GM19193 (cell line): Measurements from ENCODE around the gene DNAH7.

ENCODE experiments used
- POLR2A ChIP-seq: IDR thresholded peaks from 4 replicates; pipeline ENCODE4 v1.6.1; 2011; ENCODE audit not compliant: insufficient read depth, insufficient read length; ENCODE audit errors: extremely low read depth

Gene DNAH7

DNA sequence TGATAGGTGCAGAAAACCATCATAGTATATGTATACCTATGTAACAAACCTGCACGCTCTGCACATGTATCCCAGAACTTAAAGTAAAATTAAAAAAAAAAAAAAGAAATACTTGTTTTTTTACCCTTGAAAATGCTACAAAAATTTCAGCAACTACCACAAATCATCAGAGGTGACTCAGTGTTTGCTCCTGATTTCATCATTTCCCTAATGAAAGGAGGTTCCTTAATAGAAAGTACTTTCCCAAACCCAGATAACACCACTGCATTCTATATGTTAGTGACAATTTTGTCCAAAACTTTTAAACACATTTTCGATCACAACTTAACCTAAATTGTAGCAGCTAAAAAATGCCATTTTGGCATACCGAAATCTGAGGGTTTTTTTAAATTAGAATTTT is 248.3 kb downstream of the DNAH7 start:
- no peak for TF ChIP-seq POLR2A

DNA sequence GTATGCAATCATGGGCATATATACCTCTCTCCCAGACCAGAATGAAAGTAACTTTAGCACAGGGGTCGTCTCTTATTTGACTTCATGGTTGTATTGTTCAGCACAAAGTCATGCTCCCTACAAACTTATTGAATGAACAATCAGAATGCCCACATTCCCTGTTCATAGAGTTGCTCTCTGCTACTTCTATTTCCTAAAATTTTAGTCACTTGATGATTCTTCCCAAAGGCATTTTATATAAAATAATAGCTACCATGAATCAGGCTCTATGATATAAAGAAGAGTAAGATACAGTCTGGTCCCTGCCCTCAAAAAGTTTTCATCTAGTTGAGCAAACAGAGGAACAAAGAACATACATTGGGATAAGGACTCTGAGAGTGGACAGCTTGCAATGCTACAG is 249.4 kb downstream of the DNAH7 start:
- no peak for TF ChIP-seq POLR2A

DNA sequence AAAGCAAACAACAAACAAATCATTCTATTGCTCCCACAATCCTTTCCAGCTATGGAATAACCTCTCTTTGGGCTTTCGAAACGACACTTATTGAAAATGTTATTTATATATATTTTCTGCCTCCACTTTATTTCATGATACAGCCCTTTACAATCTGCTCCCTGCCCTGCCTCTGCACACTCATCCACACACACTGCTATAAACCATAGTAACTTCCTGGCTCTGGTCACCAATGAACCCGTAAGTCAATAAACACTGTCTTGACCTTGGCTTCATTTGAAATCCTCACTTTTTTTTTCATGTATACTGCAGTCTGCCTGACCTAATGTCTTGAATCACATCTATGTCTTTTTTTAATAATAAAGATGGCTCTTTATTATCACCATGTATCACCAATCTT is 250.1 kb downstream of the DNAH7 start:
- no peak for TF ChIP-seq POLR2A

DNA sequence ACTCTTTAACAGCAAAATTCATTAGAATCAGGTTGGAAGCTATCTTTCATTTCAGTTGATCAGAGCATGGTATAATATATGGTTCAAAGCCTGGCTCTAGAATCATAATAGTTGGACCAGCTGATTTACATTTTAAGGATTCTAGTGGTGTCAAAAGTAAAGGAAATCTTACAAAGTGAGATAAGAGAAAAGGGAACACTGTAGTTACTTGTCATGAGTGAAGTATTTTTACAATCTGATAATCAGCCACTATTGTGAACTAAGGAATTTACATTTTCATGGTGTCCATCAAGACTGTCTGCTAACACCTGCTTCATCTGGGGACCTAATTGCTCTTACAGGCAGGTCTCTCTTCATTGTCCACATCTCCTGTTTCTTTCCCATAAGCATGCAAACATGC is 250.5 kb downstream of the DNAH7 start:
- no peak for TF ChIP-seq POLR2A

DNA sequence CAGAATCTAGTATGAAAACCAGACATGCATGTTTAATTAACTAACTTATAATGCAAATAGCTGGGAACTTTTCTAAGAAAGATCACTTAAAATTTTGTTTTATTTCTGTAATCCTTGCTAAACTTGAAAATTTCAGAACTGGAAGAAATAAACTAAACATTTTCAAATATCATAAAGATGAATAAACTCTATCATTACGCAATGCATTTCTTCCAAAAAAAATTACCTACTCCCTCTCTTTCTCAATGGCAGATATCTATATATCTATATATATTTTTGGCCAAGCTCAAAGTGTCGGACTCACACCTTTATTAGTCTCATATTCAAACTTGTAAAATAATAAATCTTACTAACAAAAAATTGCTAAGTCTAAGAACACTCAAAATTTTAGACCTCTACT is 253.6 kb downstream of the DNAH7 start:
- TF ChIP-seq POLR2A = no peak

DNA sequence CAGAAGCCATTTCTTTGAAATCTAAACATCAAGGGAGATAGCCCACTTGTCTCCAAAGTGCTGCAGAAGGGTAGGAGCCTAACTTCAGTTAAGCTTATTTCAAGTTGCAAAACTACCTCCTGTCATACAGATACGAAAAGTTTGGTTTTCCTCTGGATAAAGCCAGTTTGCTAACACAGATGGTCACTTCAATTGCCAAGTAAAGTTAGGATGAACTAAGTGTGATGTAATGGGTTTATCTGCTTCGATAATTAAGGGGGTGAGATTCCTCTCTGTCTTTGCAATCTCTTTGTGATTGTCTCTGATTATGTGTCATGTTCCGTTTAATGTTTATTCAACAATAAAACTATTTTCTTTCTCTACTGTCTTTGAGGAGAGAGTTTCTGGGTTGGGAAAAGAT is 255.2 kb downstream of the DNAH7 start:
- no peak for TF ChIP-seq POLR2A

DNA sequence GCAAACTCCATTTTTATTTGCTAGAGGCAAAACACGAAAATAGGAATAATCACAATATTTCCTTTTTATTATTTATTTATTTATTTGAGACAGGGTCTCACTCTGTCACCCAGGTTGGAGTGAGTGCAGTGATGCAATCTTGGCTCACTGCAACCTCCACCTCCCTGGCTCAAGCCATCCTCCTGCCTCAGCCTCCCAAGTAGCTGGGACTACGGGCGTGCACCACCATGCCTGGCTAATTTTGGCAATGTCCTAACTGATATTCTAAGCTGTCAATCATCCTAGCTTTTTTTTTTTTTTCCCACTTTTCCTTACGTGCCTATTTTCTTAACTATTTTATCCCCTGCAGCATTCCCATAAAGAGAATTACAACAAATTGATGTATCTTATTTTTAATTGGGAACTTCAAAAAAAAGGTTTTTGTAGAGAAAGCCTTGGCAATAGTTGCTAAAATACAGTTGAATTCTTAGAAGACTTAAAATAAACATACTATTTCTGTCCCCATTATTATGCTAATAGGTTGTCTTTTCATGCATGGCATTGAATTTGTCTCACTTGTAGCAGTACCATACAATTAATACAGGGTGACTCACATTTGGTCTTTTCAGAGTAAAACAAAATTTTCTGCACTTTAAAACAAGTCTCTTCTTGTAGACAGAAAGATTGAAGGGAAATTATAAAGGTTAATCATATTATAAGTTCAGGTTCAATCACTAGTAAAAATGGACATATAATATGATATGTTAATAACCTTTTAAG is 258.1 kb downstream of the DNAH7 start:
- TF ChIP-seq POLR2A = no peak

DNA sequence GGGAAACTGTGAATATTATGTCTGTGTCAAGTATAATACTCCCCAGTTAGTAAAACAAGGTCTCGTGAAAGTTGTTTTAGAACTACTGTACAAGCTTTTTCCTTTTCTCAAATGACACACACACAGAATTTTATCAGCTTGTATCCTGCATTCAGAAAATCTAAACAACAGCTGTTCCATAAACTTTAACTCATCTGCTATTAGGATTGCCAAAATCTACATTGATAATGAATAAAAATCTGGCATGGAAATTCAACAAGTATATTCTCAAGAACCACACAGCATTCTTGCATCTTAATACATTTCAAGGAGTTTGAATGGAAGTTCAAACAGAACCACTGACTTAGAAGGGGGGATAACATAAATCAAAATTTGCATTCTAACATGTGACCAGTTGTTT is 260.4 kb downstream of the DNAH7 start:
- no peak for TF ChIP-seq POLR2A

DNA sequence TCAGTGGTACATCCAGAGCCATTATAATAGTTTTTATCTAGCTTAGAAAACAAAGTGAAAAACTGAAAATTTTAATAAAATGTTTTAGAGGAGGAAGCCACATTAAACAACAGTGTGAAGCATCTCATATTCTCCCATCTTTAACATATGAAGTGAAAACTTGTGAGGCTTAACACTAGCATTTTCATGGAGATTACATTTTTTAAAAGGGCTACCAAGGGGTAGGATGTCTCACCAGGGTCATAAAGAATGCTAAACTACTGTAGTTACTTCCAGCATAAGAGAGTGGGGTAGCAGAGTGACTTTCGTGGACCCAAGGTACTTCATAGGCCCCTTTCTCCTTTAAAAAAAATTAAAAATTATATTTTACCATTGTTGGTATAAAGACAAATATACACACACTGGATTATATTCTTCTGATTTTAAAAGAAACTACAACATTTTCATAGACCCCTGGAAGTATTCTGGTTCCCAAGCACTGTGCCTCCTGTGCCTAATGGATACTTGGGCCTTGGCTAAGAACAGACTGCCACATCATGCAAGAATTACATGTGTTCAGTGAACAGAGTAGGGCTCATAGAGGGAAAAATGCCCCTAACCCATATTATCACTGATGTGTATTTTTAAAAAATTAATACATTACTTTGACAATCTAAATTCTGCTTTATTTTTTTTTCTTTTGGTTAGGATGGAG is 263.2 kb downstream of the DNAH7 start:
- no peak for TF ChIP-seq POLR2A

DNA sequence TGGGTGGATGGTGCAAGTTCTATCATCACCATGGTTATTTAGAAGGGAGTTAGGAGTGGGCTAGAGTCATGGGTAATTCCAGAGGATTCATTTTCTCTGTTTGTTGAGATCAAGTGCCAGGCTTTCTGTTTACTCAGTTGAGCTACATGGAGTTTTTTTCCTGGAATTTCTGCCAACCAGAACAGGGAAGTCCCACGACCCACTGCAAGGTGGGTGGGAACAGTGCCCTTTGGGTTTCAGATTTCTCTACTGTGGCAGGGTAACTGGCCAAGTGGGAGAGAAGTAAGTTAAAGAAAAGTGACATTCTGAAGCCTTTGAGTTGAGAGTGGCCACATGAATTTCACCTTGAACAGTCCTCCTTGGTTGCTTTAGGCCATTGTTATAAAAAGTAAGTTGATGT is 272.8 kb downstream of the DNAH7 start:
- TF ChIP-seq POLR2A = no peak

DNA sequence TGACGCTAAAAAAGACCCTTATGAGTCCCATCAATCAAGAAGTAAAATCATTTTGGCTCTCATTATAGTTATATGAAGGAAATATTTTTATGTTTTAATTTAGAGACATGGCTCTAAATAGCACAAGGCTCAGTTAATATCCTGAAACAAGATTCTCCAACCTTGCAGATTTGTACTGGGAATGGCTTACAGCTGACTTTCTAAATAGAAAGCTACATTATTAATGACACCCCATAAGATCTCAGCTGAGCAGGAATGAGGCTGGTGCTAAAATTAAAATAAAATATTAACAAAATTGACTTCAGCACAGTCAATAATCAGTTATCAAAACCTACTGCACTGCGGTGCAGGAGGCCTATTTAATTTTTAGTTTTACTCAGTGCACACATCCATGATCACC is 274.8 kb downstream of the DNAH7 start:
- no peak for TF ChIP-seq POLR2A

DNA sequence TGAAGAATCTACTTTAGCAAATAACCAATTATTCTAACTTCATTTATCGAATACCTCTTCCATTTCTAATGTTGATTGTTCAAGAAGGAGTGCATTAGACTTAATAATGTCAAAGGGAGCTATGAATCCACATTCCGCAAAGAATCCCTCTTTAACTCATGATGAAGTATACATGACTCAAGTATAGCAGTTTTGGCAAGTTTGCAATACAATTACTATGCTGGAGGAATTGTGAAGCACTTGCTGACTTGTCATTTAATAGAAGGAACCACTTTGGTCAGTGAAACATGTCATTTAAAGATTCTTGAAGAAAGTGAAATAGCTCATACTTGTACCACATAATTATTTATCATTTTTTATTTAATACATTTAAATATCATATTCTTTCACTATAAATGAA is 286.5 kb downstream of the DNAH7 start:
- TF ChIP-seq POLR2A = no peak

DNA sequence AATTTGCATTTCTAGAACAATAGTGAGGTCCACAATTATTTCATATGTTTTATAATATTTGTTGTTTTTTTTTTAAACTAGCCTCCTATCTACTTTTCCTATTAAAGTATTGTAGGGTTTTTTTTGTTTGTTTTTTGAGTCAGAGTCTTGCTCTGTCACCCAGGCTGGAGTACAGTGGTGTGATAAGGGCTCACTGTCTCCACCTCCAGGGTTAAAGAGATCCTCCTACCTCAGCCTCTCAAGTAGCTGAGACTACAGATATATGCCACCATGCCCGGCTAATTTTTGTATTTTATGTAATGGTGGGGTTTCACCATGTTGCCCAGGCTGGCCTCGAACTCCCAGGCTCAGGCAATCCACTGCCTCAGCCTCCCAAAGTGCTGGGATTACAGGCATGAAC is 289.1 kb downstream of the DNAH7 start:
- TF ChIP-seq POLR2A = no peak

DNA sequence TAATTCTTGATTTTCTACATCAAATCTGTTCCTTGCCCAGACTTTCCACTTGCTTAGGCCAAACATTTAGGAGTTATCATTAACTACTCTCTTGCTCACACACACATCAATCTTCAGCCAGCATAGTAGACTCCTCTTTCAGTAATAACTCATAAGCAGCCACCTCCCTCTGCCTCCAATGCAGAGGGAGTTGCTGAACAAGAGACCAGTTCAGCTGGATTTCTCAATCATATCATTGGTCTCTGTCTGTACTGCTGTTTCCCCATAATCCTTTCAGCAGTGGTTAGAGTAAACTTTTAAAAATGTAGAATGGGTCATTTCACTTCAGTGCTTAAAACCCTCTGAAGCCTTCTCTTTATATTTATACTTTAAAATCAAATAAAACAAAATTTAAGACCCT is 298.7 kb downstream of the DNAH7 start:
- TF ChIP-seq POLR2A = no peak

DNA sequence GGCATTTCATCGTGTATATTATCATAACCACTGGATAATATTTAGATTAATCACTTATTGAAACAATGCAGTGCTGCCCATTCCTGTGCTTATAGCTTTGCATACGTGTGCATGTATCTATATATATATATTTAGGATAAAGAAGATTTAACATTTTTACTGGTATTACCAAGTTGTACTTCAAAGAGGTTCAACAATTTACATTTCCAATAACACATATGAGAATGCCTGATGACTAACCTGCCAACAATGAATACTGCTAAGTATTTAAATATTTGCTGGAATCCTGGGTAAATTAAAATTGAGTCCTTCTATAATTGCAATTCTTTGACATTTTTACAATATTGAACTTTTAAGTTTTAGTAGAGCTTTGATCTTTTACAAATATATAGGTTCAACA is 300.2 kb downstream of the DNAH7 start:
- TF ChIP-seq POLR2A = no peak

DNA sequence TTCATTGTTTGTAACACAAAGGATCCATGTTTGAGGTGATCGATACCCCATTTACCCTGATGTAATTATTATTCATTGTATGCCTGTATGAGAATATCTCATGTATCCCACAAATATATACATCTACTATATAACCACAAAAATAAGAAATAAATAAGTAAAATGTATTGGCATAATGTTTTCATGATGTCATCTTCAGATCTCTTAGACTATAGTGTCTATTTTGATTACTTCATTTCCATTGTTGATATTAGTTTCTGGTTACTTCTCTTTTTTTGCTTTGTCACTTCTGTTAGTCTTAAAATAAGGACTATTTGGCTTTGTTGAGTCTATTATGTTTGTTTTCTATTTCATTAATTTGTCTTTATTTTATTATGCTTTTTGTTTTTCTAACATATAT is 301.9 kb downstream of the DNAH7 start:
- TF ChIP-seq POLR2A = no peak
